ENCODE results near the gene ANKRD66. TPM values are rescaled to one million over a fixed set of nuclear protein-coding genes. Genes with fewer than 3 reads are reported as not detected.

Gene ANKRD66
- total RNA-seq, 2 donors from 2014 or later = not detected

- Histone ChIP-seq H3K36me3 (no peaks in the 10 kb centered on the region), H3K27ac (no peak overlapping the region), H3K27me3 (replicated peaks; ENCODE audit: insufficient read depth) (no peaks in the 10 kb centered on the region), H3K4me3 (no peak overlapping the region), H3K4me1 (ENCODE audit: control insufficient read depth in 1 of 2, low read depth in 2 of 2) (no peaks in the 10 kb centered on the region), H3K9me3 (no peaks in the 10 kb centered on the region)
- TF ChIP-seq, protein P1, sequence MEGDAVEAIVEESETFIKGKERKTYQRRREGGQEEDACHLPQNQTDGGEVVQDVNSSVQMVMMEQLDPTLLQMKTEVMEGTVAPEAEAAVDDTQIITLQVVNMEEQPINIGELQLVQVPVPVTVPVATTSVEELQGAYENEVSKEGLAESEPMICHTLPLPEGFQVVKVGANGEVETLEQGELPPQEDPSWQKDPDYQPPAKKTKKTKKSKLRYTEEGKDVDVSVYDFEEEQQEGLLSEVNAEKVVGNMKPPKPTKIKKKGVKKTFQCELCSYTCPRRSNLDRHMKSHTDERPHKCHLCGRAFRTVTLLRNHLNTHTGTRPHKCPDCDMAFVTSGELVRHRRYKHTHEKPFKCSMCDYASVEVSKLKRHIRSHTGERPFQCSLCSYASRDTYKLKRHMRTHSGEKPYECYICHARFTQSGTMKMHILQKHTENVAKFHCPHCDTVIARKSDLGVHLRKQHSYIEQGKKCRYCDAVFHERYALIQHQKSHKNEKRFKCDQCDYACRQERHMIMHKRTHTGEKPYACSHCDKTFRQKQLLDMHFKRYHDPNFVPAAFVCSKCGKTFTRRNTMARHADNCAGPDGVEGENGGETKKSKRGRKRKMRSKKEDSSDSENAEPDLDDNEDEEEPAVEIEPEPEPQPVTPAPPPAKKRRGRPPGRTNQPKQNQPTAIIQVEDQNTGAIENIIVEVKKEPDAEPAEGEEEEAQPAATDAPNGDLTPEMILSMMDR (IDR thresholded peaks at IDR 0.05) = no peak
- no peak for ATAC-seq (ENCODE audit: insufficient number of reproducible peaks, low FRiP score, low read depth)
- no peak for DNase-seq (ENCODE audit: low spot score)
Measured at GRCh38 chr6:46715141-46715540, 31.6 kb upstream of the ANKRD66 start.

- Histone ChIP-seq H3K27ac (no peak overlapping the region), H3K27me3 (replicated peaks; ENCODE audit: insufficient read depth) (no peaks in the 10 kb centered on the region), H3K4me1 (ENCODE audit: control insufficient read depth in 1 of 2, low read depth in 2 of 2) (no peaks in the 10 kb centered on the region), H3K4me3 (no peak overlapping the region), H3K9me3 (no peaks in the 10 kb centered on the region), H3K36me3 (no peaks in the 10 kb centered on the region)
- ATAC-seq (ENCODE audit: insufficient number of reproducible peaks, low FRiP score, low read depth) = no peak
- TF ChIP-seq, protein P1 (IDR thresholded peaks at IDR 0.05) = no peak
- no peak for DNase-seq (ENCODE audit: low spot score)
Measured at GRCh38 chr6:46719099-46719498, 27.6 kb upstream of the ANKRD66 start.

GRCh38 chr6:46720401-46720800 is 26.3 kb upstream of the ANKRD66 start:
- ATAC-seq (ENCODE audit: insufficient number of reproducible peaks, low FRiP score, low read depth) (no peak), DNase-seq (ENCODE audit: low spot score) (no peak)
- Histone ChIP-seq H3K9me3 (no peaks in the 10 kb centered on the region), H3K27me3 (replicated peaks; ENCODE audit: insufficient read depth) (no peaks in the 10 kb centered on the region), H3K27ac (no peak overlapping the region), H3K36me3 (no peaks in the 10 kb centered on the region), H3K4me1 (ENCODE audit: control insufficient read depth in 1 of 2, low read depth in 2 of 2) (no peaks in the 10 kb centered on the region), H3K4me3 (no peak overlapping the region)
- TF ChIP-seq, protein P1 (IDR thresholded peaks at IDR 0.05) = no peak

- H3K27ac ChIP-seq = no peak overlapping the region
- H3K36me3 ChIP-seq = no peaks in the 10 kb centered on the region
- no peaks in the 10 kb centered on the region for H3K9me3 ChIP-seq
- no peaks in the 10 kb centered on the region for H3K4me1 ChIP-seq (ENCODE audit: control insufficient read depth in 1 of 2, low read depth in 2 of 2)
- ATAC-seq (ENCODE audit: insufficient number of reproducible peaks, low FRiP score, low read depth) (no peak), DNase-seq (ENCODE audit: low spot score) (no peak)
- H3K27me3 ChIP-seq (replicated peaks; ENCODE audit: insufficient read depth) = no peaks in the 10 kb centered on the region
- no peak overlapping the region for H3K4me3 ChIP-seq
- TF ChIP-seq, protein P1 (IDR thresholded peaks at IDR 0.05) = no peak
Measured at GRCh38 chr6:46729787-46730326, 16.9 kb upstream of the ANKRD66 start.

DNA sequence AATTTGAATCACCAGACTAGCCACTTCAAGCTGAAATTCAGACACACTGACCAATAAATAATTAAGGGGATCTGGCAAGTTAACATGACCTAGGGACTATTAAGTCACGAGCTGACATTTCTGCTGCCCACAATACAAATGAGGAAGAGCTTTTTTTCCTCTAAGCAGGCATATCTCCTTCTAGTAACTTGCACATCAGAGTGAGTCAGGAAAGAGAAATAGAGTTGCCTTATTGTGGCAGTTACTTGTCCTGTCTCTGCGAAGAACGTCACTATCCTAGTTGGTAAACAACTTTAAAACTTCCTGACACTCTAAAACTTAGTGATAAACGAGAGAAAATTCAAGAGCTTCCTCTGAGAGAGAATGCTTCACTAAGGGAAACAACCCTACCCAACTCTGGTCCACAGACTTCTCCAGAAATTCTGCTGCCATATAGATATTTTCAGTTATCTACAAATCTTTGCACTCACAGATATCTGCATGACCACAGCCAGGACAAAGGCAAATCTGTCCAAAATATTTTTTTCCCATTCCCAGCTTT is 15.7 kb upstream of the ANKRD66 start:
- no peaks in the 10 kb centered on the region for H3K36me3 ChIP-seq
- DNase-seq (ENCODE audit: low spot score) = no peak
- H3K4me1 ChIP-seq (ENCODE audit: control insufficient read depth in 1 of 2, low read depth in 2 of 2) = no peaks in the 10 kb centered on the region
- H3K27ac ChIP-seq = no peak overlapping the region
- ATAC-seq (ENCODE audit: insufficient number of reproducible peaks, low FRiP score, low read depth) = no peak
- no peak overlapping the region for H3K4me3 ChIP-seq
- H3K27me3 ChIP-seq (replicated peaks; ENCODE audit: insufficient read depth) = no peaks in the 10 kb centered on the region
- TF ChIP-seq, protein P1 (IDR thresholded peaks at IDR 0.05) = no peak
- H3K9me3 ChIP-seq = no peaks in the 10 kb centered on the region
